Left renal pelvis (tissue), 4 donors: ENCODE measurements around the gene IFT122. TPM values are rescaled to one million over a fixed set of nuclear protein-coding genes. Genes with fewer than 3 reads are reported as not detected.

Experiments used
- DNase-seq, 4 donors: peaks; one replicate each; pipeline ENCODE4 v3.0.0-alpha.2; 2013; ENCODE audit warnings: low read depth in 4 of 4, low spot score in 3 of 4
- polyA plus RNA-seq, 4 donors: library from polyadenylated mRNA; unstranded; fragments of 120-200 nt; gene quantifications; one replicate each; pipeline ENCODE4 v1.2.1, GENCODE V29; 2013; ENCODE audit not compliant: insufficient read length in 4 of 4

The IFT122 gene
- polyA plus RNA-seq, 4 donors: 27.9 to 62.2 (median 55.3) TPM

DNA sequence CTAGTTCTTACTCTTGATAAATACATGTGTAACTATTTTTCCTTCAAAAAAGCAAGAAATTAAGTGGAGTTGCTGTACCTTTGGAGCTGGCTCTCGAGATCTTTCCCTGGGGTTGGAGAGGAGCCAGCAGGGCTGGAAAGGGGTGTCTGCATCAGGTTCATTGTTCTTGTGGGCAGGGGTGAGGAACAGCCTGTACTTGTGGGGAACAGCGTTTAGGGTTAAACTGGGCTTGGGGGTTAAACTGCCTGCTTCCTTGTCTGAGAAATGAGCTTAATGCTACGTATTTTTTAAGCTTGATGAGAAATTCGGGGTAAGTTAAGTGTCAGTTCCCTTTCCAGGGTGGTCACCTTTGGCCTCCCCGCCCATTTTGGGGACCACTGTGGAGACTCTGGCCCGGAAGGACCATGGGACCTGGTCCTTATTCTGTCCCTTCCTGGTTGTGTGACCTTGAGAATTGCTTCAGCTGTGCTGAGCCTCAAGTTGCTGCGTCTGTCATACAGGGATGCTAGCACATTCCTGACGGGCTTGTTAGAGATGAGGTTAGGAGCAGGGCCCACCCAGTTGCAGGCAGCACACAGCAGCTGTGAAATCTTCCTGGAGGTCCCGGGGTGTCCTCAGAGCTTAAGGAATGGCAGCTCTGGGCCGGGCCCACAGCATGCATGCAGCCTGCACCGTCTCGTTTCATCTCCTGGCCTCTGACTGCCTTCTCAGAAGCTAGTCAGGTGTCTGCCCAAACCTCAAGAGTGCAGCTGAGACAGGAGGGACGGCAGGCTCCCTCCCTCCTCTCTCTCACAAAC is 114.5 kb downstream of the IFT122 start:
- no peak for DNase-seq

DNA sequence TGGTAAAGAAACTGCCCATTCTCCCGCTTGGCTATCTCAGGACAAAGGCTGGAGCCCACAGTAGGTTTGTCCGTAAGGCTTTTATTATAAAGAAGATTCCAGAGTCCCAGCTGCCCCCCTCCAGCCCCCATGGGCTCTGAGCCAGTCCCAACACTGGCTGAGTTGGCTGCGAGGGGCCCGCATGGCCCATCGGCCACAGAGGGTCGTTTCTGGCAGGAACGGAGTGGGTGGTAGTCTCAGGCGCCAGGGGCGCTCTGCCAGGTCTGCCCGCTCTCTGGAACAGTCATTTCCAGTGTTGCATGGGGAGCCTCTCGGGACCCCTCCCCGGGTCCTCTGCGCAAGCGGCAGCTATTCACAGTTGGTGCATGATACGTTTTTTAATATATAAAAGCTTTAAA is 115.1 kb downstream of the IFT122 start:
- DNase-seq: no peak

DNA sequence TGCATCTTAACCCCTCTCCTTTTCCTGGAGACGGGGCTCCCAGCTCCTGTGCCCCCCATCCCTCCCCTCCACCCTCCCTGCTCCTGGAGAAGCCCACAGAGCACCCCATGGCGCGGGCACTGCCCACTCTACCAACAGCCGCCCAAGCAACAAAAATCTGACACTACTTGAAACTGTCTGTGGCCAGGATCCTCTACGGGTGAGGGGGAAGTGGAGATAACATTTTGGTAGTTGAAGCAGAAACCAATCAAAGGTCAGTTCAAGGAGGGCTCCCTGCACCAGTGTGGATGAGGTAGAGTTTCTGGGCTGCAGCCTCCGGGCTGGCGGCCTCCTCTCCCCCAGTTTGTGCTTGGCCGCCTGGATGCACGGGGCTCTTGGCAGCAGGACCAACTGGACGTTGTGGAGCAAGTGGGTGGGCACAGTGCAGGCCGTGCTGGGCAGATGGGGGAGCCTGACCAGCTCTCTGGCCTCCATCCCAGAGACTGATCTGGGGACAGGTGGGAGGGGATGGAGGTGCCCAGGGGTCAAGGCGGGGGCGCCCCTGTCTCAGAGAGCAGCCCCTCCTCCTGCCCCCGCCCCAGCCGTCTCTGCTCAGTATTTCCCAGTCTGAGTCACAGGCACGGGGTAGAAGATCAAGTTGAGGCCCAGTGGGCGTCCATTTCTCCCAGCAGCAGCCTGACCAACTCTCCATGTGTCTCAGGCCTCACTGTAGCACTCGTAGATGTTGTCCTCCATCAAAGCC is 115.8 kb downstream of the IFT122 start:
- DNase-seq: no peak

DNA sequence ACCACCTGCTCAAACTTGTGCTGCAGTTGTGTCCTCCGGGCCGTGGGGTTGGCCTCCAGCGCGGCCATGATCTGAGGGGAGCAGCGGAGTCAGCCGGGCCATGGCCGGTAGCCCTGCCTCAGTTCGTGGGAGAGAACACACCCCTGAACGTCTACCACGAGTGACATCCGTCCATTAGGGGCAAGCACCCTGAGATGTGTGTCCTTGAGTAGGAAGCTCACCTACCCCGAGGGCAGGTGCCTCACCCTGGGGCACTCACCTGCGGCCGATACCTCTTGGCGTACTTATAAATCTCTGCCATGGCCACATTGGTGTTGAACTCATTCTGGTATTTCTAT is 116.3 kb downstream of the IFT122 start:
- no peak for DNase-seq

DNA sequence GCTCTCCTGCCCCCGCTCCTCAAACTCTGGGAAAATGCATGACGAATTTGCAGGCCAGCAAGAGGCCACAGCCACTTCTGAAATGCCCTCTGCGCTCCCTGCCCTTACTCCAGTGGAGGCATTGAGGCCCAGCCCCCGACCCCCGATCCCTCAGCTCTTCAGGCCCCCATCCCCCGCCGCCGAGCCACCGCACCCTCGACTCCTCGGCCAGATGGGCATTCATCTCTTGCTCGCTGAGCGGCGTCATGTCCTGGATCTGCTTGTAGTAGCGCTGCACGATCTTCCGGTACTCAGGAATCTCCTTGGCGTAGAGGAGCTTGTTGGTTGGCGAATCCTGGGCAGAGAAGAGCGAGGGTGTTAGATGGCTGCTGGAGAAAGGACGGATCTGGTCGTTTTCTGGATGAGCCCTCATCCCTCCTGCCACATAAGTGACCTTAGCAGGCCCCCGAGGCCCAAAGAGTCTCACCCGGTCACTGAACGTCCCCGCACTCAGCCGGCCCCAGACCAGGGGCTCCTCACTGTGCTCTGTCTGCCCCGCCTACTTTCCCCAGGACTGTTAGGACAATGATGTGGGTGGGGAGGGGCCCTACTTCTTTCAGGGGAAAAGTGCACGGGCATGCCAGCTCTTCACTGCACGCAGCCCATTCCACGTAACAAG is 117.0 kb downstream of the IFT122 start:
- DNase-seq: no peak

- no peak for DNase-seq
Observed at GRCh38 chr3:129557548-129557894, 117.5 kb downstream of the IFT122 start.

DNA sequence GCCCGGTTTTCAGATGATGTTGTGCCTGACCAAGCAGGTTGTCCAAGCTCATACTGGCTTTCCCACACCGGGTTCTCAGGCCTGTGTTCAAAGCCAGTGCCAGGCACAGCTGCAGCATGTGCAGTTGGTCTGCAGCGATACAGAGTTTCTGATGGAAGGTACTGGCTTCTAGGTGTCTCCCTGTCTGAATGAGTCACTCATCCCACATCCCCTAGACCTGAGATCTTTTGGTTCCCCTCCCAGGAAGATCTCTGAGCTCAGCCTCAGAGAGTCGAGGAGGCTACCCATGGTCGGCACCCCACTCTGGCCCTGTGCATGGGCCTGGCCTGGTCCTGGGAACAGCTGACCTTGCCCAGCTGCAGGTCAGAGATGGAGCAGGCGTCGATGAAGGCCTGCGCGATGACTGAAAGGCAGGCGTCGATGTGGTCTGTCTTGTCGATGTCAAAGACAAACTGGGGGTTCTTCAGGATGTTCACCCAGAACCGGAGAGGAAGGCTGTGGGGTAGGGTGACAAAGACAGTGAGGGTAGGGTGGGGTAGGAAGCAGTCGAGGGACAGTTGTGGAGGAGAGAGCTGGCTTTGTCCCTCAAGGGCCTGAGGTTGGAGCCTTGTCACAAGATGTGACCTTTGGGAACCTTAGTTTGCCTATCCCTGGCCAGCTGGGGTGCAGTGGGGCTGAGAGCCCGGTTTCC is 118.2 kb downstream of the IFT122 start:
- DNase-seq: no peak

DNA sequence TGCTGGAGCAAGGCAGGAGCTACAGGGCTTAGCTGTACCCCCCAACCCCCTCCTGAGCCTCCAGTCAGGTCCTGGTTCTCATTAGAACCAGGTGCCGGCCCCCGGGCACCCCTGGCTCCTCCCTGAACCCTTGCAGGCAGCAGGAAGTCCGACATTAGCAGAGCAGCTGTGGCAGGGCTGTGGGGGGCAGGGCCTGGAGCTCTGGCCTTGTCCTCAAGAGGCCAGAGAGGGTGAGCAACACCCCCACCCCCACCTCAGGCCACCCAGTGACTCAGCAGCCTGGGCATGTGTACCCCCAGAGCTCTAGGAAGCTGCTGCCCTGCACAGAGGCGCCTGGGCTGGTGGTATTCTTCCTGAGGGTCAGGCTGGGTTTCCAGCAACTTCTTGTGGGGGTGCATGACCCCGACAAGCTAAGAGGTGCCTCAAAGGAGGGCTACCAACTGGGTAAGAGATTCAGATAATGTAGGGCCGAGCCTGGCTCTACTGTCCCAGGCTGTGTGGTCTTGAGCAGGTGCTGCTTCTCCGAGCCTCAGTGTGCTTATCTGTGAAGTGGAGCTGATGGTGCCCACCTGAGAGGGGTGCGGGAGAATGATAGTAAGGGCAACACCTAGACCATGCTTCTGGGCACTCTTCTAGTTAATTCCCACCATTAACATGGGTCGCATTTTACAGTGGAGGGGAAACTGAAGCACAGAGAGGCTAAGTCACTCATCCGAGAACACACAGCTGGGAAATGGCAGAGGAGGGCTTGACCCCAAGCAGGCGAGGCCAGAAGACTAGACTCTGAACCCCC is 118.9 kb downstream of the IFT122 start:
- no peak for DNase-seq

DNA sequence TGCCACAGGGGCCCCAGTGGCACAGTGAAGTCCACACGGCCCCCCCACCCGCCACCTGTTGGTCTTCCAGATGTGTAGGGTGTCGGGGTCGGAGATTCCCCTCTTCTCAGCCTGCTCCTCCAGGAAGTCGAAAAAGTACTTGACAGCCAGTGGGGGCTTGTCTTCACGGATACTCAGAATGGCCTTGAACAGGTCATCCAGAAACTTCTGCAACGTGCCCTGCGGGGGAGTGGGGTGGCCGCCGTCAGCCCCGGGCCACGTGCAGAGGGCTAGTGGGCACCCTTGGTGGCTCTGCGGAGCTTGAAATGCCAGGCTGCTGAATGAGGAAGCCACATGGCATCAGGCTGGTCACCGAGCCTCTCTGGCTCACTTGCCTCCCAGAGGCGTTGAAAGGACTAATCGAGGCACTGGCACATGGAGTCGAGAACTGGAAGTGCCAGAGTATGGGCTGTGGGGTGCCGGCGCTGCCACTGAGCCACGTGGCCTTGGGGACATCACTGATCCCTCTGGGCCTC is 119.6 kb downstream of the IFT122 start:
- no peak for DNase-seq

DNA sequence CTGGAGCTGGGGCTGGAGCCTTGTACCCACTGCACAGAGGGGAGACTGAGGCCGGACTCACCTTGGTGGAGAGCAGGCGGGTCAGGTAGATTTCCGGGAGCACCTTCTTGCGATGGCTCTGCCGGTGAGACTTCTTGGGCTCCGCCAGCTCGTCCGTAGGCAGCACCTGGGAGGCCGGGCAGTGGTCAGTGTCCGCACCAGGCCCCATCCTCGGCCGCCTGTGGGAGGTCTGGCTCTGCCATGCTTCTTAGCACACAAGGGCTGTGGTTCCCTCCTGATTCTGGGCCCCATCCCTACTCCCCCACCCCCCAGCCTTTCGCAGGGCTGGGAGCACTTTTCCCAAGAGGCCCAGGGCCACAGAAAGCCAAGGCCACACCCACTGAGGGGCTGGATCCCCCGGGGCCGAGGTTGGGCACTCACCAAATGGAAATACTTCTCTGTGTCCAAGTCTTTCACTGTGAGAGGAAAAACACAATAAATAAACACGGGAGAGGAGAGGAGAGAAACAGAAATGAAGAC is 120.3 kb downstream of the IFT122 start:
- no peak for DNase-seq

DNA sequence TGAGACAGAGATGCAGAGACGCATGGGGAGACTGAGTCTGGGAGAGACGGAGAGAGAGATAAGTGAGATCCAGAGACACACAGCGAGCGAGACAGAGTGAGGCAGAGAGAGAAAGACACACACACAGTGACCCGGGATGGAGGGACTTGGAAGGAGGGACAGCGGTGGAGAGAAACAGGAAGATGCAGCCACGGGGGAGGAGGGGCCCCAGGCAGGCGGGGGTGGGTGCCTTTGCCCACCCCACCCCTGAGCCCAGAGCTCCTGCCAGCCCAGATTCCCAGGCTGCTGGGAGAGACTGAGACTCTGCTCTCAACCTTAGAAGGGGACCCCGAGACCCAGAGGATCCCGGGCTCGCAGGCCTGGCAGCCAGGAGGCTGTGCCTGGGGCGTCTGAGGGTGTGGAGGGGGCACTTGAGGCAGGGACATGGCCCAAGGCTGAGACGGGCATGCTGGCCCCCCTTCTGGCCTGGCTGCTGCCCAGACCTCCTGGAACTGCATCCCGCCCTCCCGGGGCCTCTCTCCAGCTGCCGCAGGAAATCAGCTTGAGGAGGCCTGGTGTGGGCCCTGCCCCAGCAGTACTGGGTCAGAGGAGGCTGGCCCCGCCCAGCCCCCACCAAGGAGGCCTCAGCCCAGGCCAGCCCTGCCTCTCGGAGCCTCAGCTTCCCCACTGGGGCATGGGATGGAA is 121.0 kb downstream of the IFT122 start:
- peak; percentile 30 to 38 (median 37) for DNase-seq

DNA sequence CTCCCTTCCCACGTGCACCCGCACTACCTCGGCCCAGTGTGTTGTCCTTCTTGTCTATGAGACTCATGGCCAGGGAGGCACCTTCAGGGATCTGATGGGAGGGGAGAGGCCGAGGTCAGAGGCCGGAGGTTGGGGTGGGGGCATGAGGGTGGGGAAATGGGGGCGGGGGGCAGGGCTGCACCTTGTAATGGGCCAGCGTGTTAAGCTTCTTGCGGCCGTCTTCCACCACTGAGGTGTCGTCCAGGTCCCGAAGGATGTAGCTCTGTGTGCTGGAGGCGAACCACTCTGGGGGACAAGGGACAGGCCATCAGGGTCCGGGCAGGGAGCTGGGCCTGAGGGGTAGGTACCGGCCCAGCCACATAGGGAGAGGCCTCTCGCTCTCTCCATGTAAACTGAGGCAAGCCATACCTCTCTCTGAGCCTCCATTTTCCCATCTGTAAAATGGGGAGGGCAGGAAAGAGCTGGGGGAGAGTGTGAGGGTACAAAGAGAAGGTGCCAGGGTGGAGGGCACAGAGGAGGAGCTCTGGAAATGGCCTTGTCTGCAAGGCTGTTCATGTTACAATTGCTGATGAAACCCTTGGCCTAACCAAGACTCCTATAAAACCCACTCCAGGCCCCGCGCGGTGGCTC is 121.7 kb downstream of the IFT122 start:
- DNase-seq: no peak

DNA sequence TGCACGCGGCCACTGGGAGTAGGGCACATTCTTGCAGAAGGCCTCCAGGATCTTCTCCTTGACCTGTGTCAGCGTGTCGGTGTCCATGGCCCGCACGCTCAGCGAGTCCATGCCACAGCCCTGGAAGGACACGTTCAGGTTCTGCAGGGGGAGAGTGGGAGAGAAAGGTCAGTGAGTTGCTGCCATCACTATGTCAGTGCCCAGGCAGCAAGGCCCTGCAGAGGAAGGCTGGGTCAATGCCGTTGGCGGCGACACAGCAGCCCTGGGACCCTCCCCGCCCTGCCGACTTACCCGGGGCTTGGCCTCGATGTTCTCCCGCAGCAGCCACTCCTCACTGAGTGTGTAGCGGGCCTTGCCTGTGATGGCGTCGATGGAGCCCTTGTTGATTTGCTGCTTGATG is 122.8 kb downstream of the IFT122 start:
- no peak for DNase-seq

- DNase-seq: no peak
Observed at GRCh38 chr3:129563332-129563731, 123.3 kb downstream of the IFT122 start.

DNA sequence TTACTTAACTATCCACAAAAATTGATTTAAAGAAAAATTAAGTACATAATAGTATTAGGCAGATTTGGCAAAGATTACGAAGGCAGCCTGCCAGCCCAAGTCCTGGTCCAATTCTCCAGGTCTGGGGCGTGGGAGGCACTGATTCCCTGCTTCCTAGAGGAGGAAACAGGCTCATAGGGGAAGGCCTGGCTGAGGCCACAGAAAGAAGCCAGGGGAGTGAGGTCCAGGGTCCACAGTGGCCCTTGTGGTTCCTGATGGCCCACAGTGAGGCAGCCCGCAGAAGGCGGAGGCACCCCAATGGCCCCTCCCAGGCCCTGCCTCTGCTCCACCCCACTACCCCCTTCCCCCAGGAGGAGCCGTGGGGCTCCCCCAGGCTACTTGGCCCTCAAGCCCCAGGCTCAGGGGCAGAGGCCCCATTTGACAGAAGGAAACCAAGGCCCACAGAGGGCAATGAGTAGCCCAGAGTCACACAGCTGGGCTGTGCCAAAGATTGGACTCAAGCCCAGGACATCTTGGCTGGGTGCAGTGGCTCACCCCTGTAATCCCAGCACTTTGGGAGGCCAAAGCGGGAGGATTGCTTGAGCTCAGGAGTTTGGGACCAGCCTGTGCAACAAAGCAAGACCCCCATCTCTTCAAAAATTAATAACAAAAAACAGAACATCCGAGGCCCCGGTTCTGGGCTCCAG is 124.0 kb downstream of the IFT122 start:
- DNase-seq: no peak

DNA sequence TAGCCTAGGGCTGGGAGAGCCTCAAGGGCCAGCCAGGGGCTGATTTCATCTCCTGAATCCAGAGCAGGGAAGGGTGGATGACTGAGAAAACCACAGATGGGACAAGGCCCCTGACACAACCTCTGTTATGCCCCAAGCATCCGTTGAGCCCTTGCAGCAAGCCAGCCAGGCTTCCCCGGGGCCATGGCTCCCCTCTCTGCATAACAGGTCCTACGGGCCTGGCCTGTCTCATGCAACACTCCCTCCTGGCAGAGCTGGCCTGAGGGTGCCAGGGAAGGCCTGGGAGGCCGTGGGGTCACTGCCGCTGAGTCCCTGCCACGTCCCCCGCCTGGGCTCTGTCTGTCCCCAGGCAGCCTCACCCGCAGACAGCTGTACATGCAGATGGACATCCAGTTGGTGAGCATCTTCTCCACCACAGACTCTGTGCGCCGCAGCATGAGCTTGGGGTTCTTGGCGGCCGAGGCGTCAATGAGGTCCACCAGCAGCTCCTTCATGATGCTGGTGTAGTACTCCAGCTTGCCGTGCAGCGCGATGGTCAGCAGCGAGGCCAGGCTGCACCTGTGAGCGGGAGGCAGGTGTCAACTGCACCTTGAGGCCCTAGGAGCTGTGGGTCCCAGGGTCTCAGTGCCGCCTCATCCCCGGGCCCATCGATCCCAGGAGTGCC is 125.1 kb downstream of the IFT122 start:
- DNase-seq: no peak

GRCh38 chr3:129565902-129566301 is 125.9 kb downstream of the IFT122 start:
- DNase-seq: no peak

GRCh38 chr3:129567176-129567705 is 127.2 kb downstream of the IFT122 start:
- no peak for DNase-seq
